Retinal pigment epithelial cell (primary cell): ENCODE results near the gene TNFSF9.

Experiments
- DNase-seq: peaks from one replicate; pipeline ENCODE4 v3.0.0-alpha.2; 2010; ENCODE audit warnings: low read depth
- H3K4me3 ChIP-seq: 2 replicates; pipeline ENCODE4 v1.5.1; 2011; ENCODE audit warnings: mild to moderate bottlenecking, low read length, control low read depth, moderate library complexity
- TF ChIP-seq, protein P1 (sequence below): conservative IDR thresholded peaks from 2 replicates; pipeline ENCODE4 v1.5.1; 2011; ENCODE audit warnings: low read depth, low read length, control low read depth, inconsistent platforms

The TNFSF9 gene, protein sequence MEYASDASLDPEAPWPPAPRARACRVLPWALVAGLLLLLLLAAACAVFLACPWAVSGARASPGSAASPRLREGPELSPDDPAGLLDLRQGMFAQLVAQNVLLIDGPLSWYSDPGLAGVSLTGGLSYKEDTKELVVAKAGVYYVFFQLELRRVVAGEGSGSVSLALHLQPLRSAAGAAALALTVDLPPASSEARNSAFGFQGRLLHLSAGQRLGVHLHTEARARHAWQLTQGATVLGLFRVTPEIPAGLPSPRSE

DNA sequence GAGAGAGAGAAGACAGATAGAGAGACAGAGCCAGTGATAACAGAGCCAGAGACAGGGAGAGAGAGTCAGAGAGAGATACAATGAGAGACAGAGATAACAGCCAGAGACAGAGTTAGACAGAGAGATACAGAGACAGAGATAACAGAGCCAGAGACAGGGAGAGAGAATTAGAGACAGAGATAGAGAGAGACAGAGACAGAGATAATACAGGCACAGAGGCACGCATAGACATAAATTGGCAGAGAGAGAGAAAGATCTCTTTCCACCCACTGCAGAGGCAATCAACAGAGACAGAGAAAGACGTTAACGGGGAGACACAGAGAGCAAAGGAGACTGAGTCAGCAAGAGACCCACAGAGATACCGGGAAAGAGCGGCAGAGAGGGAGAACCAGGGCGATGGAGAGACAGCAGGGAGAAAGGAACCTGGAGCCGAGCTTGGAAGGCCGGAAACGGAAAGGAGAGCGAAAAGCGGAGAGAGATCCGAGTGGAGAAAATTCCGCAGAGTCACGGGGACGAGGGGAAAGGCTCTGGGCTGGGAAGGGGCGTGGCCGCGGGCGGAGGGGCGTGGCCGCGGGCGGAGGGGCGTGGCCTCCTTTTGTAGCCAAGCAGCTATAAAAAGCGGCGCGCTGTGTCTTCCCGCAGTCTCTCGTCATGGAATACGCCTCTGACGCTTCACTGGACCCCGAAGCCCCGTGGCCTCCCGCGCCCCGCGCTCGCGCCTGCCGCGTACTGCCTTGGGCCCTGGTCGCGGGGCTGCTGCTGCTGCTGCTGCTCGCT is at the start of gene TNFSF9:
Gene TNFSF9, plus strand, starts transcription at position 641 of the 777 bp plus-strand sequence. Its CDS starts 11 bp downstream, at position 652.
- H3K4me3 ChIP-seq = peak within 1 kb of the TSS; percentile 63
- TF ChIP-seq, protein P1, sequence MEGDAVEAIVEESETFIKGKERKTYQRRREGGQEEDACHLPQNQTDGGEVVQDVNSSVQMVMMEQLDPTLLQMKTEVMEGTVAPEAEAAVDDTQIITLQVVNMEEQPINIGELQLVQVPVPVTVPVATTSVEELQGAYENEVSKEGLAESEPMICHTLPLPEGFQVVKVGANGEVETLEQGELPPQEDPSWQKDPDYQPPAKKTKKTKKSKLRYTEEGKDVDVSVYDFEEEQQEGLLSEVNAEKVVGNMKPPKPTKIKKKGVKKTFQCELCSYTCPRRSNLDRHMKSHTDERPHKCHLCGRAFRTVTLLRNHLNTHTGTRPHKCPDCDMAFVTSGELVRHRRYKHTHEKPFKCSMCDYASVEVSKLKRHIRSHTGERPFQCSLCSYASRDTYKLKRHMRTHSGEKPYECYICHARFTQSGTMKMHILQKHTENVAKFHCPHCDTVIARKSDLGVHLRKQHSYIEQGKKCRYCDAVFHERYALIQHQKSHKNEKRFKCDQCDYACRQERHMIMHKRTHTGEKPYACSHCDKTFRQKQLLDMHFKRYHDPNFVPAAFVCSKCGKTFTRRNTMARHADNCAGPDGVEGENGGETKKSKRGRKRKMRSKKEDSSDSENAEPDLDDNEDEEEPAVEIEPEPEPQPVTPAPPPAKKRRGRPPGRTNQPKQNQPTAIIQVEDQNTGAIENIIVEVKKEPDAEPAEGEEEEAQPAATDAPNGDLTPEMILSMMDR = no peak
- DNase-seq = peak; percentile 30

DNA sequence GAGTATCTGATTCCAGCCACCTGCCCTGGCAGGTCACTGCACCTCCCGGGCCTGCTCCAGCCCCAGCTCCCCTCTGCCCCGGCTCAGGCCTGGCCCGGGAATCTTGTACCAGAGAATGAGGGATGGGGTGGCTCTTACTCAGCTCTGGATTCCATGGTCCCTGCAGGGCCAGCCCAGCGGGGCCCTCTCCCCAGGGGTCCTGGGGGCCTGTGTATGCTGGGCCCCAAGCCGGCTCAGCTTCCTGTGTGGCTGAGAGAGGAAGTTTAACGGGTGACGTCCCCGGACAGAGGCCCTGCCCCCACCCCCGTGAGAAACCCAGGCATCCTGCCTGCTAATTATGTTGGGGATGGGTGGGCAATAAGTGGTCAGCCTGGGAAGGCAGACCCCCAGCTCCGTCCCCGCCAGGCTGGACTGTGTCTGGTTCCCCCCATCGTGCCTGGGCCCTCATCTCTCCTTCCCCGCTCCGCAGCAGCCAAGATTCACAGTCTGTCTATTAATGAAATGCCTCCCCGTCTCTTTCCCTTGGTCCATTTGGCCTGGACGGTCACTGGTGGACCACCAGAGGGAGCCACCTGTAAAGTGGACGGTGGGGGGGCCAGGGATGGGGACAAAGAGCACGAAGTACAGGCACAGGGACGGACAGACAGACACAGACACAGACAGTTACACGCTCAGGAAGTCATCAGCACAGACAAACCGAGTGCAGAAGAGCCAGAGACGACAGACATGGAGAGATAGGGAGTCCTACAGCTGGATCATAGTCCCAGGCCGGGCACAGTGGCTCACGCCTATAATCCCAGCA is 49.1 kb upstream of the TNFSF9 start, which contains the start of gene DENND1C:
Gene DENND1C, minus strand, starts transcription at position 247 of the 802 bp plus-strand sequence. Its CDS starts 92 bp downstream, at position 155.
- DNase-seq = no peak
- H3K4me3 ChIP-seq = no peak within 1 kb of the TSS
- TF ChIP-seq, protein P1 = peak; percentile 75

DNA sequence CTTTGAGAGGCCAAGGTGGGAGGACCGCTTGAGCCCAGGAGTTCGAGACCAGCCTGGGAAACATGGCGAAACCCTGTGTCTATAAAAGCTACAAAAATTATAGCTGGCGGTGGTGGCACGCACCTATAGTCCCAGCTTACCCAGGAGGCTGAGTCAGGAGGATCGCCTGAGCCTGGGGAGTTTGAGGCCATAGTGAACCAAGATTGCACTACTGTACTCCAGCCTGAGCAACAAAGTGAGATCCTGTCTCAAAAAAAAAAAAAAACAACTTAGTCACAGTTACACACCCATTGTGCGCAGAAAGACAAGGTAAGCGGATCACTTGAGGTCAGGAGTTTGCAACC is 48.5 kb upstream of the TNFSF9 start:
- no peak overlapping the region for H3K4me3 ChIP-seq
- DNase-seq = no peak
- TF ChIP-seq, protein P1 = no peak

DNA sequence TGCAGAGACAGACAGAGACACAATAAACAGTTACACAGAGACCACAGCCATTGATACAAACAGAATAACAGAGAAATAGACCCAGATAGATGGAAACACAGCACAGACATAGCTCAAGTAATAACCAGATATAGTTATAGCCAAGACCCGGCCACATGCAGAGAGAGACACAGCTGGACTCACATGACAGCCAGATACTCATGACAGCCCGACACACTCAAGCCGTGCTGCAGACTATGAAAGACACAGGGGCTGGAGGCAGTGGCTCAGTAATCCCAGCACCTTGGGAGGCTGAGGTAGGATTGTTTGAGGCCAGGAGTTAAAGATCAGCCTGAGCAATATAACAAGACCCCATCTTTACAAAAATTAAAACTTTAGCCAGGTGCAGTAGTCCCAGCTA is 47.6 kb upstream of the TNFSF9 start:
- no peak for DNase-seq
- TF ChIP-seq, protein P1 = no peak
- H3K4me3 ChIP-seq = no peak overlapping the region

DNA sequence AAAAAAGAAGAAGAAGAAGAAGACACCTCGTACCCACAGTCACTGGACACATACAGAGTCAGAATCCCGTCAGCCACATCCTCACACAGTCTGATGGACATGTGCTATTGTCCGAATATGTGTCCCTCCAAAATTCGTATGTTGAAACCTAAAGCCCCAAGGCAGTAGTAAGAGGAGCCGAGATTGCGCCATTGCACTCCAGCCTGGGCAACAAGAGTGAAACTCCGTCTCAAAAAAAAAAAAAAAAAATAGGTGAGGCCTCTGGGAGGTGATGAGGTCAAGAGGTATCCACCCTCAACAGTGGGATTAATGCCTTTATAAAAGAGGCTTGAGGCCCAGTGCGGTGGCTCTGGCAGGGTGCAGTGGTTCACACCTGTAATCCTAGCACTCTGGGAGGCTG is 46.6 kb upstream of the TNFSF9 start:
- H3K4me3 ChIP-seq = no peak overlapping the region
- no peak for DNase-seq
- TF ChIP-seq, protein P1 = no peak

DNA sequence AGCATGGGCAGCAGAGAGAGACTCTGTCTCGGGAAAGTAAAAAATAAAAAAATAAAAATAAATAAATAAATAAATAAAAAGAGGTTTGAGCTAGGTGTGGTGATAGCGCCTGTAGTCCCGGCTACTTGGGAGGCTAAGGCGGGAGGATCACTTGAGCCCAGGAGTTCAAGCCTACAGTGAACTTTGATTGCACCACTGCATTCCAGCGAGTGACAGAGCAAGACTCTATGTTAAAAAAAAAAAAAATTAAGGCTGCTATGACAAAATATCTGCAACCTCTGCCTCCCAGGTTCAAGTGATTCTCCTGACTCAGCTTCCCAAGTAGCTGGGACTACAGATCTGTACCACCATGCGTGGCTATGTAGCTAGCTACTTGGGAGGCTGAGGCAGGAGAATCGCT is 46.0 kb upstream of the TNFSF9 start:
- TF ChIP-seq, protein P1 = no peak
- no peak for DNase-seq
- H3K4me3 ChIP-seq = no peak overlapping the region
